ENCODE measurements around the gene OR4F6. TPM values are rescaled to one million over a fixed set of nuclear protein-coding genes. Genes with fewer than 3 reads are reported as not detected.

Gene OR4F6
- total RNA-seq, 1 experiment from 2014 or later = not detected

GRCh38 chr15:101810456-101810855 is 7.1 kb downstream of the OR4F6 start:
- no peak for DNase-seq
- H4K20me1 ChIP-seq (ENCODE audit: control insufficient read depth, insufficient read depth, insufficient read length) = no peaks in the 10 kb centered on the region
- H2BK120ac ChIP-seq (ENCODE audit: low read depth, low read length, poor library complexity, severe bottlenecking) = no peak overlapping the region
- no peak overlapping the region for H3K14ac ChIP-seq (ENCODE audit: insufficient read depth, low read length)
- no peak overlapping the region for H2BK15ac ChIP-seq (ENCODE audit: low read depth, low read length)
- no peaks in the 10 kb centered on the region for H3K23me2 ChIP-seq (ENCODE audit: insufficient read length, low read depth, low read length, poor library complexity, severe bottlenecking)
- no peaks in the 10 kb centered on the region; a peak in 1 of 4 replicates for H3K4me1 Mint-ChIP-seq
- H3K23ac ChIP-seq (ENCODE audit: insufficient read length, low read depth, low read length) = no peak overlapping the region
- no peak overlapping the region for H2AFZ ChIP-seq (ENCODE audit: low read length)
- no peak overlapping the region for H4K5ac ChIP-seq (ENCODE audit: insufficient read length, low read depth, low read length)
- no peaks in the 10 kb centered on the region; a peak in 1 of 5 replicates for H3K9me3 Mint-ChIP-seq
- no peak overlapping the region for H3K27ac Mint-ChIP-seq
- H3K18ac ChIP-seq (ENCODE audit: insufficient read length, low read depth, low read length) = no peak overlapping the region
- WGBS (ENCODE audit: extremely low coverage, insufficient read length, low lambda C conversion rate) = no CpG with 5 or more reads among the region's 1 CpG
- no peak for TF ChIP-seq CTCF (conservative IDR thresholded peaks at IDR 0.05)
- H3K79me1 ChIP-seq (ENCODE audit: insufficient read depth, low read depth, low read length, poor library complexity, severe bottlenecking) = no peaks in the 10 kb centered on the region
- H3K27ac ChIP-seq (ENCODE audit: insufficient read length, low read depth, low read length) = no peak overlapping the region
- H3K79me2 ChIP-seq (ENCODE audit: insufficient read depth, low read length) = no peaks in the 10 kb centered on the region
- no peaks in the 10 kb centered on the region for H3K27me3 ChIP-seq (ENCODE audit: insufficient read depth, low read length)
- H2AK5ac ChIP-seq (ENCODE audit: insufficient read length, low read length) = no peak overlapping the region
- H3K9me3 ChIP-seq (ENCODE audit: control insufficient read depth, low read depth, low read length) = no peaks in the 10 kb centered on the region
- no peak overlapping the region for H3K56ac ChIP-seq (ENCODE audit: insufficient read length, low read depth, low read length)
- no peak overlapping the region for H4K8ac ChIP-seq (replicated peaks; ENCODE audit: insufficient read length, low read depth, low read length)
- no peak overlapping the region for H3K4me2 ChIP-seq (ENCODE audit: insufficient read depth, insufficient read length, low read length)
- H3K27me3 Mint-ChIP-seq (ENCODE audit: low read depth) = peaks cover 14% of the 10 kb centered on the region
- H3T11ph ChIP-seq (ENCODE audit: low read length) = no peak overlapping the region
- H2BK20ac ChIP-seq (ENCODE audit: low read depth, low read length, poor library complexity, severe bottlenecking) = no peak overlapping the region
- H3K36me3 Mint-ChIP-seq (ENCODE audit: insufficient read depth in 1 of 3, low read depth in 3 of 3) = no peaks in the 10 kb centered on the region
- H2BK12ac ChIP-seq (ENCODE audit: insufficient read length, low read depth, low read length) = no peak overlapping the region
- no peak overlapping the region for H3K4ac ChIP-seq (ENCODE audit: low read depth, low read length)
- no peak overlapping the region for H3K9ac ChIP-seq (ENCODE audit: extremely low read depth, insufficient read length, low read length)
- H3K4me1 ChIP-seq (ENCODE audit: insufficient read depth, low read length) = no peaks in the 10 kb centered on the region; the same call in 1 of the 2 replicates
- no peak overlapping the region for H2BK5ac ChIP-seq (ENCODE audit: insufficient read length, low read length)
- H3K4me3 Mint-ChIP-seq = no peak overlapping the region
- no peak overlapping the region for H4K91ac ChIP-seq (ENCODE audit: insufficient read length, low read depth, low read length)
